H1 (cell line): Measurements from ENCODE around the gene ZNRF2. TPM values are rescaled to one million over a fixed set of nuclear protein-coding genes. Genes with fewer than 3 reads are reported as not detected.

Experiments used
- CTCF ChIA-PET: fragments of 300-600 bp; sonication (Branson Sonifier 250); formaldehyde crosslinking; loops from one replicate; lab custom pipeline; 2021; ENCODE audit not compliant: partially characterized antibody; lab: Charles Lee
- POLR2A ChIA-PET: fragments of 300-600 bp; sonication (Branson Sonifier 250); formaldehyde crosslinking; loops from one replicate; lab custom pipeline; 2021; ENCODE audit warnings: inconsistent platforms; ENCODE audit not compliant: partially characterized antibody; lab: Charles Lee
- DNase-seq, 2 experiments: peaks; one replicate each; pipeline versions ENCODE4 v3.0.0 to v3.0.0-alpha.2; 2010 to 2022; ENCODE audit warnings: low spot score in 2 of 2, low read depth in 1 of 2, mixed read lengths in 1 of 2
- FAIRE-seq: peaks from 2 replicates; lab custom pipeline; 2011; peaks lifted over from hg19 to GRCh38; lab: Jason Lieb, UNC
- H2AFZ ChIP-seq: 2 replicates; pipeline ENCODE4 v1.8.1; 2012; ENCODE audit warnings: low read length, inconsistent platforms
- H2AK5ac ChIP-seq: 2 replicates; pipeline ENCODE4 v1.6.1; 2013; ENCODE audit warnings: low read depth, low read length
- H2BK120ac ChIP-seq: replicated peaks from 2 replicates; pipeline ENCODE3; 2013; ENCODE audit warnings: low read depth, low read length, inconsistent platforms
- H2BK12ac ChIP-seq: 2 replicates; pipeline ENCODE4 v1.6.1; 2013; ENCODE audit warnings: low read depth, low read length
- H2BK15ac ChIP-seq: 2 replicates; pipeline ENCODE4 v1.6.1; 2013; ENCODE audit warnings: low read length
- H2BK20ac ChIP-seq: 2 replicates; pipeline ENCODE4 v1.6.1; 2013; ENCODE audit warnings: low read length
- H2BK5ac ChIP-seq: 2 replicates; pipeline ENCODE4 v1.6.1; 2013; ENCODE audit warnings: low read depth, low read length
- H3K14ac ChIP-seq: 2 replicates; pipeline ENCODE4 v1.6.1; 2013; ENCODE audit warnings: inconsistent platforms; ENCODE audit not compliant: insufficient read length
- H3K18ac ChIP-seq: 2 replicates; pipeline ENCODE4 v1.6.1; 2013; ENCODE audit warnings: low read length; ENCODE audit errors: extremely low read depth
- H3K23ac ChIP-seq: 2 replicates; pipeline ENCODE4 v1.6.1; 2013; ENCODE audit warnings: inconsistent platforms; ENCODE audit not compliant: insufficient read length
- H3K23me2 ChIP-seq: 2 replicates; pipeline ENCODE4 v1.6.1; 2013; ENCODE audit warnings: low read depth, low read length
- H3K27ac ChIP-seq: 2 replicates; pipeline ENCODE4 v1.6.1; 2011; ENCODE audit warnings: low read depth, low read length, inconsistent platforms
- H3K27me3 ChIP-seq, 4 experiments: replicated peaks in 1 of 4; 1 replicate in 1 of 4; 2 replicates in 3 of 4; pipeline versions ENCODE4 v1.6.1 to v1.8.1; 2011 to 2013; ENCODE audit warnings: low read length in 3 of 4, mild to moderate bottlenecking in 3 of 4, inconsistent platforms in 2 of 4, mixed read lengths in 2 of 4, moderate library complexity in 1 of 4; ENCODE audit not compliant: control insufficient read depth in 3 of 4, insufficient read depth in 3 of 4; ENCODE audit errors: extremely low read depth in 1 of 4
- H3K36me3 ChIP-seq, 4 experiments: 2 replicates each; pipeline versions ENCODE4 v1.6.1 to v1.8.1; 2011 to 2013; ENCODE audit warnings: mild to moderate bottlenecking in 4 of 4, low read length in 3 of 4, moderate library complexity in 2 of 4, control low read depth in 1 of 4, inconsistent platforms in 1 of 4; ENCODE audit not compliant: insufficient read depth in 4 of 4, control insufficient read depth in 2 of 4
- H3K4ac ChIP-seq: replicated peaks from 2 replicates; pipeline ENCODE3; 2013; ENCODE audit warnings: low read length, low read depth, mixed read lengths, inconsistent platforms; ENCODE audit not compliant: insufficient read length
- H3K4me1 ChIP-seq, 4 experiments: replicated peaks in 1 of 4; 1 replicate in 1 of 4; 2 replicates in 3 of 4; pipeline versions ENCODE4 v1.6.1 to v1.8.1; 2011 to 2013; ENCODE audit warnings: low read length in 3 of 4, inconsistent platforms in 2 of 4, mixed read lengths in 1 of 4; ENCODE audit not compliant: insufficient read depth in 4 of 4, control insufficient read depth in 3 of 4
- H3K4me2 ChIP-seq, 2 experiments: 2 replicates each; pipeline versions ENCODE4 v1.6.1 to v1.8.1; 2011 to 2013; ENCODE audit warnings: low read depth in 2 of 2, low read length in 2 of 2, control low read depth in 1 of 2, inconsistent platforms in 1 of 2, mild to moderate bottlenecking in 1 of 2; ENCODE audit not compliant: insufficient read depth in 1 of 2
- H3K4me3 ChIP-seq, 4 experiments: fragments of 200-600, 300-600 bp in 1 of 4; sonication (generic), shearing (Covaris generic), sonication (Bioruptor Twin) in 1 of 4; 2 replicates each; pipeline versions ENCODE4 v1.5.1 to v1.8.1; 2011 to 2016; ENCODE audit warnings: low read length in 4 of 4, low read depth in 3 of 4, control low read depth in 2 of 4, inconsistent platforms in 2 of 4, mild to moderate bottlenecking in 2 of 4, mixed read lengths in 1 of 4, moderate library complexity in 1 of 4; ENCODE audit not compliant: insufficient read depth in 2 of 4; ENCODE audit errors: extremely low read depth in 1 of 4
- H3K56ac ChIP-seq: replicated peaks from 2 replicates; pipeline ENCODE3; 2013; ENCODE audit warnings: low read depth, mild to moderate bottlenecking, mixed read lengths, low read length, inconsistent platforms; ENCODE audit not compliant: insufficient read length
- H3K79me1 ChIP-seq: 2 replicates; pipeline ENCODE4 v1.6.1; 2013; ENCODE audit warnings: low read depth, low read length, control low read depth
- H3K79me2 ChIP-seq, 2 experiments: 2 replicates each; pipeline versions ENCODE4 v1.6.1 to v1.8.1; 2012 to 2013; ENCODE audit warnings: low read length in 2 of 2, mild to moderate bottlenecking in 2 of 2, inconsistent platforms in 1 of 2; ENCODE audit not compliant: insufficient read depth in 2 of 2, control insufficient read depth in 1 of 2
- H3K9ac ChIP-seq, 4 experiments: replicated peaks in 1 of 4; 1 replicate in 1 of 4; 2 replicates in 3 of 4; pipeline versions ENCODE4 v1.6.1 to v1.8.1; 2011 to 2013; ENCODE audit warnings: low read depth in 3 of 4, low read length in 3 of 4, control low read depth in 2 of 4, mild to moderate bottlenecking in 2 of 4, moderate library complexity in 2 of 4, inconsistent platforms in 1 of 4; ENCODE audit errors: extremely low read depth in 1 of 4
- H3K9me3 ChIP-seq, 2 experiments: 2 replicates each; pipeline versions ENCODE4 v1.6.1 to v1.8.1; 2012 to 2013; ENCODE audit warnings: mild to moderate bottlenecking in 2 of 2, moderate library complexity in 2 of 2, control low read depth in 1 of 2, inconsistent platforms in 1 of 2, low read depth in 1 of 2, low read length in 1 of 2, mixed read lengths in 1 of 2; ENCODE audit not compliant: insufficient read depth in 2 of 2
- H4K20me1 ChIP-seq, 2 experiments: replicated peaks in 1 of 2; 2 replicates each; pipeline versions ENCODE3 to v1.8.1; 2011 to 2013; ENCODE audit warnings: inconsistent platforms in 2 of 2, low read length in 2 of 2, mild to moderate bottlenecking in 1 of 2; ENCODE audit not compliant: insufficient read depth in 2 of 2, control insufficient read depth in 1 of 2
- H4K5ac ChIP-seq: 2 replicates; pipeline ENCODE4 v1.6.1; 2013; ENCODE audit warnings: low read length, low read depth, mixed read lengths, inconsistent platforms; ENCODE audit not compliant: insufficient read length
- H4K8ac ChIP-seq: 2 replicates; pipeline ENCODE4 v1.8.0; 2013; ENCODE audit warnings: mild to moderate bottlenecking, moderate library complexity, low read length, inconsistent platforms; ENCODE audit not compliant: insufficient read depth; ENCODE audit errors: extremely low read depth
- H4K91ac ChIP-seq: replicated peaks from 2 replicates; pipeline ENCODE3; 2013; ENCODE audit warnings: low read length, mixed read lengths, inconsistent platforms; ENCODE audit not compliant: insufficient read length
- CBX8 ChIP-seq: fragments of 300-800, 300-1000 bp; sonication (generic); IDR thresholded peaks from 2 replicates; pipeline ENCODE4 v1.7.1; 2016; ENCODE audit warnings: low read depth, low read length, borderline replicate concordance
- CEBPB ChIP-seq: IDR thresholded peaks from 2 replicates; pipeline ENCODE4 v1.6.1; 2012; ENCODE audit warnings: low read depth, low read length
- CHD2 ChIP-seq: IDR thresholded peaks from 2 replicates; pipeline ENCODE4 v1.6.1; 2012; ENCODE audit warnings: low read length, improper control_type of control experiment
- CREB1 ChIP-seq: IDR thresholded peaks from 2 replicates; pipeline ENCODE4 v1.6.1; 2012; ENCODE audit warnings: inconsistent platforms
- CTBP2 ChIP-seq: IDR thresholded peaks from 2 replicates; pipeline ENCODE4 v1.7.0; 2011; ENCODE audit warnings: borderline replicate concordance, mild to moderate bottlenecking, moderate library complexity, mixed read lengths, low read length; ENCODE audit not compliant: insufficient read depth, insufficient read length
- EP300 ChIP-seq, 2 experiments: IDR thresholded peaks; 1 replicate in 1 of 2; 2 replicates in 1 of 2; pipeline ENCODE4 v1.6.1; 2011 to 2012; ENCODE audit warnings: low read depth in 2 of 2, low read length in 2 of 2, mild to moderate bottlenecking in 2 of 2, borderline replicate concordance in 1 of 2, inconsistent platforms in 1 of 2, moderate library complexity in 1 of 2
- HDAC6 ChIP-seq: IDR thresholded peaks from one replicate; pipeline ENCODE4 v1.7.1; 2012; ENCODE audit warnings: low read depth, mild to moderate bottlenecking, inconsistent platforms, low read length, moderate library complexity
- JUND ChIP-seq: IDR thresholded peaks from 2 replicates; pipeline ENCODE4 v1.6.1; 2011; ENCODE audit warnings: mild to moderate bottlenecking, improper control_type of control experiment, low read length
- POLR2A ChIP-seq, 2 experiments: IDR thresholded peaks; 1 replicate in 1 of 2; 2 replicates in 1 of 2; pipeline ENCODE4 v1.6.1; 2011; ENCODE audit warnings: low read depth in 2 of 2, low read length in 2 of 2, mild to moderate bottlenecking in 2 of 2; ENCODE audit errors: control extremely low read depth in 1 of 2
- RNF2 ChIP-seq: fragments of 200-900, 300-1000 bp; sonication (generic); IDR thresholded peaks from 2 replicates; pipeline ENCODE4 v1.7.1; 2016; ENCODE audit warnings: borderline replicate concordance, low read depth, mild to moderate bottlenecking, antibody characterized with exemption, low read length; ENCODE audit not compliant: poor library complexity, severe bottlenecking; ENCODE audit errors: missing control alignments
- SAP30 ChIP-seq: fragments of 300-600 bp; sonication (generic); IDR thresholded peaks from 2 replicates; pipeline ENCODE4 v1.7.1; 2012; ENCODE audit warnings: low read length, moderate library complexity, mild to moderate bottlenecking, inconsistent platforms; ENCODE audit not compliant: insufficient read depth, insufficient replicate concordance
- TAF1 ChIP-seq: IDR thresholded peaks from 2 replicates; pipeline ENCODE4 v1.6.1; 2011; ENCODE audit warnings: mild to moderate bottlenecking, low read depth, low read length
- WGBS, 2 experiments: shearing (Covaris generic) in 1 of 2; methylation state at CpG; one replicate each; pipeline versions ENCODE4 v1.1.6 to v1.1.7; 2013 to 2015; ENCODE audit warnings: low lambda C conversion rate in 2 of 2, mixed read lengths in 2 of 2, inconsistent platforms in 1 of 2, low coverage in 1 of 2, missing lambda C conversion rate in 1 of 2; ENCODE audit not compliant: insufficient replicate concordance in 2 of 2, insufficient coverage in 1 of 2, insufficient read length in 1 of 2; ENCODE audit errors: extremely low coverage in 1 of 2, missing lambda C conversion rate in 1 of 2; 5-methylcytosine and 5-hydroxymethylcytosine counted together
- polyA plus RNA-seq, 7 experiments: library from polyadenylated mRNA; depleted of rRNA in 3 of 7; stranded (reverse) in 5 of 7; unstranded in 2 of 7; fragments of >200 nt in 5 of 7; fragments of 200-250 nt in 2 of 7; gene quantifications; 1 replicate in 5 of 7; 2 replicates in 1 of 7; 4 replicates in 1 of 7; pipeline versions ENCODE4 v1.2.1 to v1.2.3, GENCODE V29; 2011 to 2013; ENCODE audit warnings: missing spikeins in 2 of 7, mixed read lengths in 2 of 7
- total RNA-seq: library from RNA; stranded (reverse); fragmentation: NEBNext Ultra II Directional; extraction: Animal tissue kit (Norgen Biotek cat#: 25700); gene quantifications from 2 replicates; pipeline ENCODE4 v1.2.1, GENCODE V29; 2021

ZNRF2 gene
- total and polyA plus RNA-seq, 2 of the 8 experiments (the other 6 are each of a cell fraction or from before 2014, with no cell fraction given): 2.9 to 16.2 TPM

DNA sequence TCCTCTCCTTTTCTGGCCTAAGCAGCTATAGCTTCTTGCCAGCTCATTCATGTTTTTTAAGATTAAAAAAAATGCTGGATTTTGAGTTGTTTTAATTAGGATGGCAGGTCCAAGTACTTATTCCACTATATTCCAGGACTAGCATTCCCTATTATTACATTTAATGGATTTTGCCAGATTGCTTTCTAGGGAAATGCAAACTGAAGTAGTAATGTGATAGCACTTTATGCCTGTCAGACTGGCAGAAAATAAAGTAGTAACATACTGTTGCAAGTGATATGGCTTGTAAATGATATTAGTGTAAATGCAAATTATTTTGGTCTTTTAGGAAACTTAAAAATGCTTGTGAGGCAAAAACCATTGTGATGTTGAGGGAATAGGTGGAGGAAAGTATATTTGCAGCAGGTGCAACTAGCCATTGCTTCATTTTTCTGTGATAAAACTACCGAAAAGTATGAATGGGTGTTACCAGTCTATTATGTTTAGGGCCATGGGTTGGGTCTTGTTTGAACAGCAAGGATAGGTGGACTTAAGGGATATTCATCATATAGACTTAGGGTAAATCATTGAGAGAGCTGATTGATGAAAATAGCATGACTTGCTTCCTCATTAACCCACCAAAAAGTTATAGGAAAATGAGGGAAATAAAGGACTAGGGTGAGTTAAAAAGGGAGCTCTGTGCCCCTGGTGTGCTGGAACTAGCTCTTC is 19.9 kb downstream of the ZNRF2 start:
- H4K5ac ChIP-seq: no peak overlapping the region
- H3K18ac ChIP-seq: no peak overlapping the region
- no peak overlapping the region for H3K4me3 ChIP-seq
- WGBS, 2 experiments: 86% methylated on average over 1 of the region's 1 CpG; no CpG with 5 or more reads in 1 of the 2 experiments
- no peak overlapping the region for H2AK5ac ChIP-seq
- no peak overlapping the region for H2BK120ac ChIP-seq
- H3K23me2 ChIP-seq: no peaks in the 10 kb centered on the region
- no peak overlapping the region for H4K91ac ChIP-seq
- H2BK20ac ChIP-seq: no peak overlapping the region
- no peak overlapping the region for H2BK5ac ChIP-seq
- DNase-seq: no peak
- H3K36me3 ChIP-seq: no peaks in the 10 kb centered on the region
- peaks cover 0 to 4% (median 0%) of the 10 kb centered on the region in 4 experiments; a peak in 2 of 7 replicates for H3K4me1 ChIP-seq
- H3K4ac ChIP-seq: no peak overlapping the region
- no peak overlapping the region for H2AFZ ChIP-seq
- H3K79me2 ChIP-seq: peaks cover 0 to 94% of the 10 kb centered on the region in 2 experiments; a peak in 2 of 4 replicates
- no peak overlapping the region for H4K8ac ChIP-seq
- no peak overlapping the region for H2BK12ac ChIP-seq
- H3K9ac ChIP-seq: no peak overlapping the region
- H3K56ac ChIP-seq: no peak overlapping the region
- H3K14ac ChIP-seq: no peak overlapping the region
- ChIA-PET CTCF (interaction anchor here (0.6 to 1.2 kb wide), 2 partner anchors 20 to 469 kb away, joined by 3 read pairs; partner anchors contain the start of gene ZNRF2), POLR2A (interaction anchor here (1.2 to 1.5 kb wide), 2 partner anchors 9 to 13 kb away, joined by 3 read pairs; no protein-coding TSS in a partner anchor)
- H3K79me1 ChIP-seq: peaks cover 2% of the 10 kb centered on the region
- FAIRE-seq: no peak
- no peak overlapping the region for H2BK15ac ChIP-seq
- H3K9me3 ChIP-seq: no peaks in the 10 kb centered on the region
- no peaks in the 10 kb centered on the region for H3K27me3 ChIP-seq
- no peak for TF ChIP-seq CHD2
- TF ChIP-seq RNF2: no peak
- no peak for TF ChIP-seq POLR2A (IDR thresholded peaks at IDR 0.05; ENCODE audit: control extremely low read depth in 1 of 2, low read depth in 2 of 2, low read length in 2 of 2)
- TF ChIP-seq JUND: no peak
- no peak for TF ChIP-seq SAP30
- TF ChIP-seq EP300 (IDR thresholded peaks at IDR 0.05; ENCODE audit: borderline replicate concordance in 1 of 2, low read depth in 2 of 2, low read length in 2 of 2): no peak
- TF ChIP-seq CBX8: no peak
- no peak for TF ChIP-seq CTBP2
- TF ChIP-seq TAF1: no peak
- no peak for TF ChIP-seq CREB1
- TF ChIP-seq HDAC6: no peak
- no peak for TF ChIP-seq CEBPB
- peaks cover 2% of the 10 kb centered on the region in 2 experiments for H4K20me1 ChIP-seq
- no peak overlapping the region for H3K27ac ChIP-seq
- no peak overlapping the region for H3K23ac ChIP-seq
- H3K4me2 ChIP-seq: no peak overlapping the region
